ENCODE results near the gene PTGDS.

The PTGDS gene

DNA sequence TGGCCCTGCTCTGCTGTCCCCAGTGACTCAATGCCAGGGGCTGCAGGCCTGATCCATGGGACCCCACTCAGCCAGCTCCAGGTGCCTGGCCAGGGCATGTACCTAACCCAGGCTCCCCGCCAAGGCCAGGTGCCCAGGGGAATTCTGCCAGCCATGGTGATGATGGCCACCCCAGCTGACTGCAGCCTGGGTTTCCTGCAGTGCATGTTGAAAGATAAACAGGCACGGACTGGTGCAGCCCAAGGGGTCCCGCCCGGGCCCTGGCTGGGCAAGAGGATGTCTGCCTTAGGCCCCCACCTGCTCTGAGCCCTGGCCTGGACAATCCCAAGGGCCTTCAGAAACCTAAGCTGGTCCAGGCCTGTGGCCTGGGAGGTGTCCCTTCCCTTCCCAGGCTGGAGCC is 49.5 kb downstream of the PTGDS start:
- DNase-seq = no peak

DNA sequence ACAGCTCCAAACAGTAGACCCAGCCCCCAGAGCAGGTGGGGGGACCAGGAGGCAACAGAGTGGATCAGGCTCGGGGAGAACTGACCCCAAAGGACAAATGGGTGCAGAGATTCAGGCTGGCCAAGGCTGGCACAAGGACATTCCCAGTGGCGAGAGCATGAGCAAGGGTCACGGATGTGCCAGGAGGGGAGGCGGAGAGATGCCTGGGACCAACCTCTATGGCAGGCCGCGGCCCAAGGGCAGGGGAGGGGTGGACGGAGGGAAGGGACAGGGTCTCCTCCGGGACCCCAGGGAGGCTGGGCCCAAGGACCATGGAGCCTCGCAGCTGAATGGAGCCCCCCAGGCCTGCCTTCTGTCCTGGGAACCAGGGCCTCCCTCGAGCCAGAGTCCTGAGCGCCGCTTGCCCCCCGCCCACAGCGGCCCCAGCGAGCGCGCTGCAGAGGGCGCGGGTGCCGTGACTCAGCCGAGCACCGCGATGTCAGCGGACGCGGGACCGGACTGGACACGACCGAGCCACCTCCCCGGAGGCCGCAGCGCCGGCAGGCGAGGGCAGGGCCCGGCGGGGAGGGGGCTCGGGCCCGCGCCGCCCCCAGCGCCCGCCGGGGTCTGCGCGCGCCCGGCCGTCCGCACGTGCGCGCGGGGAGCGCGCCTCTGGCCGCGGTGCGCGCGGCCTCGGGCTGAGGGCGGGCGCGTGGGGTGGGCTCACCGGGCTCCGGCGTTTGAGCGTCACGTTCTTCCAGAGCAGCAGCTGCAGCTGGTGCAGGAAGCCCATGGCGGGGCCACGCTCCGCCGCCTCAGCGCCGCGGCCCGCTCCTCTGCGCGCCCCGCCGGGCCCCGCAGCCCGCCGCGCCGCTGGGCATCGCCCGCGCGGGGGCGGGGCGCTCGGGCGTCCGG is 50.3 kb downstream of the PTGDS start, which contains the start of gene ABCA2:
ABCA2 (minus strand) TSS at position 869 of the 894 bp plus-strand sequence; CDS start at position 772, 97 bp downstream.
- DNase-seq = no peak

DNA sequence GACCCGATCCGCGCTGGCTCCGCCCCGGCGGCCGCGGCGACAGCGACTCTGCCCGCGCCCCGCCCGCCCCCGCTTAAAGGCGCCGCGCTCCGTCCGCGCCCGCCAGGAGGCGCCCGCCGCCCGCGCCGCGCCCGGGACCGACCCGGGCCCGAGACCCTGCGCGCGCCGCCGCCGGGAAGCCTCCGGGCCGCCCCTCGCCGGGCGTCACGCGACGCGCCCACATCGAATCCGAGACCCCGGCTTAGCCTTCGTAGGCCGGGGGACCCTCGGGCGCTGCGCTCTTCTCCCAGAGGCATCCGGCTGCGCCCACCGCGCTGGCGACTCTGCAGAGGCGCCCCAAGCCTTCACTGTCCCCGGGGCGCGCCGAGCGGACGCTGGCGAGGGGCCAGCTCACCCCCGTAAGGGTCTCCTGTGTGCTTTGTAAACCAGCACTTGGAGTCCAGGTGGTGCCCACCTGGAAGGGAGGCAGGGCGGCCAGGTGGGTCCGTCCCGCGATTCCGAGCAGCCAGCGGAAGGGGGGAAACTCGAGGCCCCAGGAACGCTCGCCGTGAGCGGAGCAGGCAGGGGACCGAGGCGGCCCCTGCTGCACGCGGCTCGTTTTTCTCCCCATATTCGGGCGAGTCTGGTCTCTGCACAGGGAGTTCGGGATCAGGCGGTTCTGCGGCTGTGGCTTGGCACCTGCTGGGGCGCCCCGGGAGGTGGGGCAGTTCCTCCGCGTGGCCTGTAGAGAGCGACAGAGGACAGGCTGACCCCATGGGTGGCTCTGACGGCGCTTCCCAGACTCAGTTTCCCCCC is 51.2 kb downstream of the PTGDS start:
- peak; percentile 57 to 69 for DNase-seq

DNA sequence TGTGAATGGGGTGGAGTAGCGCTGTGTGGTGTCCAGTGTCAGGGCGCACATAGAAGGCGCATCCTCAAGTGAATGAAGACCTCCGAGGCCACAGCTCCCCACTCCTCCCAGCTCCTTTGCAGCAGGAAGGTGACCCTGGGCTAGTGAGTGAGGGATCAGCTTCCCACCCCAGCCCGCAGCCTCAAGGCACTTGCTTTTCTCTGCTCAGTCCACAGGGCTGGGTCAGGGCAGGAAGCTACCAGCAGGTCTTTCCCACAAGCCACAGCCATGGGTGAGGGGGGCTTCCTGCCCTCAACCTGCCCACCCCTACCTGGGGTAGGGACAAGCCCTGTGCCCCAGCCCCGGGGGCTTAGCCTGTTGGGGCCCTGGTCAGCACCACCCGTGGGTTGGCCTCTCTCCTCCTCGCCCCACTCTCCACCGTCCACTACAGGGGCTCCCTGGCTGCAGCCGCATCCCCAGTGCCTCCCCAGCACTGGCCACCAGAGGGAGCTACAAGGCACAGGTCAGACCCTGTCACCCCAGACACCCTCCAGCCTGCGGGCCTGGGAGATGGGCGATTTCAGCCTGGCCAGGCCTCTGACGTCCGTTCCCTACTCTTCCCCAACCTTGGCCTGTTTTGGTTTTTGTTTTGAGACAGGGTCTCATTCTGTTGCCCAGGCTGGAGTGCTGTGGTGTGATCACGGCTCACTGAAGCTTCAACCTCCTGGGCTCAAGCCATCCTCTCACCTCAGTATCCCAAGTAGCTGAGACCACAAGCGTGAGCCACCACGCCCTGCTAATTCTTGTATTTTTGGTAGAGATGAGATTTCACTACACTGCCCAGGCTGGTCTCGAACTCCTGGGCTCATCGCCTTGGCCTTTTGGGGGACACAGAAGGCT is 52.0 kb downstream of the PTGDS start:
- DNase-seq = peak; percentile 80 to 84

DNA sequence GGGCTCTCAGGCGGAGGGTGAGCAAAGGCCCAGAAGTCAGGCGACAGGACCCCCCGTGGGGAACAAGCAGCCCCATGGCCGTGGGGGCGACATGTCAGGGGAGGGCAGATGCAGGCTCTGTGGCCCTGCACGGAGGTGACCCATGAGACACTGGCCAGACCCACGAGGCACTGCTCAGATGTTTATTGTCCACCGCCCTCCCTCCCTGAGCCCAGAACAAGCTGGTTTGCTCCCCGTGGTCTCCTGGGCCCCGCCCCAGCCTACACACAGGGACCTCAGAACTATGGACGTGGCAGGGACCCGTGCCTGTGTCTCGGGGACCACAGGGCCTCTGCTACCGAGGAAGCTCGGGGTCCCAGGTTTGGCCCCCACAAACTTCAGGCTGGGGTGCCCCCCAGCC is 52.7 kb downstream of the PTGDS start:
- no peak for DNase-seq

DNA sequence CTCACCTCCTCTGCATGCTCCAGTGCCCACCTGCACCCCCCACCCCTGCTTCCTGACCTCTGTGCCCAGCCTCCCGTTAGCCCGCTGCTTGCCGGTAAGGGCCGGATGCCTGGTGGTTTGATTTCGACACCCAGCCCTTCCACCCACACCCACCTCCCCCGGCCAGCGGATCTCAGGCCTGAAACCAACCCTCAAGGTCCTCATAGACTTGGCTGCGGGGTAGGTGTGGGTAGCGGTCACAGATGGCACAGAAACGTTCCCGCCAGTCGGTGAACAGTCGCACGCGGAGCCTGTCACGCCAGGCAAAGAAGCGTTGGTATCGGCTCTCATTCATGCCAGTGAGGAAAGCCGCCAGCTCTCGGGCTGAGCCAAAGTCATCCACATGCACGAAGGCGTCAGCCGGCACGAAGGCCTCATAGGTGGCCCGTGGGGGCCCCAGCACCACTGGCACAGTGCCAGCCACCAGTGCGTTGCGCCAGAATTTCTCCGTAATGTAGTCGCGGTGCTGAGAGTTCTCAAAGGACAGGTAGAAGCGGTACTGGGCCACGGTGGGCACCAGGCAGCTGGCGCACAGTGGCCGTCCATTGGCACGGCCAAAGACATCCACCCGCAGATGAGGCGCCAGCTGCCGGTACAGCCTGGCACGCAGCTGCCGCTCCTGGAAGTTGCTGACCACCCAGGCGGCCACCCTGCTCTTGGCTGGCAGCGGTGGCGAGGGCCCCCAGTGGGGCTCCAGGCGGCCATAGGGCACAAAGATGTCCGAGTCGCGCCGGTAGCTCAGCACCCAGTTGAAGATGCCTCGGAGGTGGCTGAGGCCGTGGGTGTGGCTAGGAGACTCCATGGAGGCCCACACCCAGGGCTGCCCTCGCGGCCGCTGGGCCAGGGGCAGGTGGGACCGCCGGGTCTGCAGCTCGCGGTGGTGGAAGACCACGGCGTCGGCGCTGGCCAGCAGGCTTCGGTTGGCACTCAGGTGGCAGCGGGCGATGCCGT is 53.5 kb downstream of the PTGDS start:
- peak in 1 of 2 donors; percentile 32 for DNase-seq
